SH-SY5Y (cell line): ENCODE results near the gene CA10.

ENCODE experiments used
- GATA2 ChIP-seq: IDR thresholded peaks from 2 replicates; pipeline ENCODE4 v1.6.1; 2011; ENCODE audit warnings: mild to moderate bottlenecking, low read depth, low read length
- GATA3 ChIP-seq: IDR thresholded peaks from 2 replicates; pipeline ENCODE4 v1.6.1; 2011; ENCODE audit warnings: low read depth, mild to moderate bottlenecking, low read length, moderate library complexity

CA10 gene

DNA sequence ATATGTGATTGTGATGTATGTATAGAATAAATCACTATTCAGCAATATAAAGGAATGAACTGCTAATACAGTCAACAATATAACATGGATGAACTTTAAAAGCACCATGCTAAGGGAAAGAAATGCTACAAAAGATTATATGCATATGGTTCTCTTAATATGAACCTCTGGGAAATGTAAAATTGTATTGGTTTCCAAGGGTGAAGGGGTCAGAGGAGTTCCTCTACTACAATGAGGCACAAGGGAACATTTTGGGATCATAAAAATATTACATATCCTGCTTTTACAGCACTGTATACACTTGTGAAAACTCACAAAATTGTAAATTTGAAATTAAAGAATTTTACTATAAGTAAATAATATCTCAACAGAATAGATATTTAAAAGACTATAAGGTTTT lies 111.4 kb downstream of the CA10 start:
- TF ChIP-seq GATA3 (no peak), GATA2 (no peak)

DNA sequence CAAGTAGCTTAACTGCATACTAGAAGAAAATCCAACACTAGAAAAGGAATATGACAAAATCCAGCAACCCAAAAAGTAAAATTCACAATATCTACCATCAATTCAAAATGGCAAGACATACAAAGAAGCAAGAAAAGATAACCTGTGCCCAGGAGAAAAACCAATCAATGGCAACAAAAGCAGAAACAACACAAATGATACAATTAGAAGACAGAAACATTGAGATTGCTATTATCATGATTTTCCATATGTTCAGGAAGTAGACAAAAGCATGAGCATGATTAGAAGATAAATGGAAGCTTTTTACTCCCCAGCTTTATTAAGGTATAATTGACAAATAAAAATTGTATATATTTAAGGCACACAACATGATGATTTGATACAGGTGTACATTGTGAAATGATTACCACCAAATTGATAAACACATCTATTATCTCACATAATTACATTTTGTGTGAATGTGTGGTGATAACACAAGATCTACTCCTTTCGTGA lies 117.3 kb downstream of the CA10 start:
- TF ChIP-seq GATA3 (peak; percentile 56; the same call in 1 of the 2 replicates), GATA2 (no peak)

- no peak for TF ChIP-seq GATA2
- no peak for TF ChIP-seq GATA3
Observed at GRCh38 chr17:52036416-52036815, 122.1 kb downstream of the CA10 start.

- TF ChIP-seq GATA3, result no peak
- no peak for TF ChIP-seq GATA2
Observed at GRCh38 chr17:52035336-52035915, 123.1 kb downstream of the CA10 start.

- TF ChIP-seq GATA2 (no peak), GATA3 (no peak)
Observed at GRCh38 chr17:52032454-52032853, 126.1 kb downstream of the CA10 start.

DNA sequence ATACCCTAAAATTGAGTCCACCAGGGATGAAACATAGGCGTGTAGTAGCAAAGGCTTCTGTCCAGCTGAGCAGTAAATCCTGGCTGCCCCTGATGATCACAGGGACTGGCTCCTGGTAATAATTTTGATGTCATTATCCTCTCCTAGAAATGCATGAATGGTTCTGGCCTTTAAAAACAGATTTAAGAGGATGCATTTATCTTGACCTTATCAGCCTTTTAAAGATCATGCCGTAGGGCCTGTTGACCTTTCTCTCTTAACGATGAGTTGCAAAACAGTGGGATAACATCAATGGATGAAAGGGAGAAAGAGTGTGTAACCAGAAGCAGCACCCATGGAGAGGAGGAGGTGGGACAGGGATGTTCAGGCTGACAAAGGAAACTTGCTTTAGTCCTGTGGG lies 128.5 kb downstream of the CA10 start:
- peak; percentile 90 for TF ChIP-seq GATA3
- TF ChIP-seq GATA2, result peak; percentile 81

- TF ChIP-seq GATA3 (no peak), GATA2 (no peak)
Observed at GRCh38 chr17:52027620-52028295, 130.8 kb downstream of the CA10 start.

GRCh38 chr17:52027081-52027480 lies 131.4 kb downstream of the CA10 start:
- TF ChIP-seq GATA3 (no peak), GATA2 (no peak)

DNA sequence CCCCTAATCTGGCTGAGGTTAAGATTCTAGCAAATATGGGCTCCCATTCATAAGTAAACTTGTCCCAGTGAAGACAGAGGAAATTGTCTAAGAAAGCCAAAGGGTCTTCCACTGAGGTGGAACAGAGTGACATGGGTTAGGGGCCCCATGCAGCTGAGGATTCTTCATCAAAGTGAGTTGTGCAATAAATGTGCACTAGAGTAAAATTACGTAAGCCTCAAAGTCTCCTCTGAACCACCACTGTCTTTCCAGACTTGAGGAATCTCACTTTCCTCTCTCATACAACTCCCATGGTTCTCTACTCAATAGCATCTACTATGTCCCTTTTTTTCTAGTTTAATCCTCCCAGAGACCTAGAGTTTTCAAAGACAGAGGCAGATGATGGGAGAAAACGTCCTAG lies 132.4 kb downstream of the CA10 start:
- TF ChIP-seq GATA2 (no peak), GATA3 (no peak)

GRCh38 chr17:52025236-52025635 lies 133.3 kb downstream of the CA10 start:
- TF ChIP-seq GATA3 (no peak), GATA2 (no peak)

DNA sequence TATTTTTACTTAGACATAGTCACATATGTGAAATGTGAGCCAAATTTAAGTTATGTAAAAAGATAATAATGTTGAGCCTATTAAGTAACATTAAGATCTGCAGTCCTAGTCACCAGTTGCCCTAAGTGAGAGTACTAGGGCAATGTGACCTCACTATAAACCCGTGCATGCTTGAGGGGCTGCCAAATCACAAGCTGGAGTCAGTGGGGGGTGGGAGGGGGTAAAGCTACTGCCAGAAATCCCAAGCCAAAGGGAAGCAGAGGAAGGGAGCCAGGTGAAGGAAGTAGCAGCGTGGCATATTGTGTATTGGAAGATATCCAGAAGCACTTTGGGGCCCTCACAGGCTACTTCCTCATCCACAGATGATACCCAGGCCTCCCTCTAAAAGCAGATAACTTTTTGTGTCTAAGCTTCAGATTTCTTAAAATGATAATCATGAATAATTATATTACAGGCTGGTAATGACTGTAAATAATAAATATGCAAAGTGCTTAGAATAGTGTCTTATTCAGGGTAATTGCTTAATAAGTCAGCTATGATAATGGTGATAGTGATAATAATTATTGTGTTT lies 134.1 kb downstream of the CA10 start:
- TF ChIP-seq GATA3, result no peak
- TF ChIP-seq GATA2, result no peak

- TF ChIP-seq GATA3 (no peak), GATA2 (no peak)
Observed at GRCh38 chr17:52011064-52011463, 147.4 kb downstream of the CA10 start.

DNA sequence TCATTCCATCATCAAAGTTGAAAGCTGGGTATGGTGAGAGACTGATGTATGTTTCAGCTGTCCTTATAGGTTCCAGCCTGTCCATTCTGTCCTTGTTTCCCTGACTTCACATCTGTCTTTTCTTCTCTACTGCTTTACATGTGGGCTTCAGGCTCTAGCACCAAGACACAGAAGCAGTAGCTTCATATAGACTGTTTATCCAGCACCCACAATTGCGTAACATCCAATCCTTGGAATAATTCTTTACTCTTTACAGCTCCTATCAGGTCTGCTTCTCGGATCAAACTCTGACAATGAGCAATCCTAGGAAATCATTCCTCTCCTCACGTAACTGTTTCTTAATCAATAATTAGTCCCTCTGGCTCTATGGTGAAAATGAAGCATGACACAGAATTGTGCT lies 158.9 kb downstream of the CA10 start:
- TF ChIP-seq GATA2 (no peak), GATA3 (no peak)

- no peak for TF ChIP-seq GATA2
Observed at GRCh38 chr17:51997723-51998122, 160.8 kb downstream of the CA10 start.

DNA sequence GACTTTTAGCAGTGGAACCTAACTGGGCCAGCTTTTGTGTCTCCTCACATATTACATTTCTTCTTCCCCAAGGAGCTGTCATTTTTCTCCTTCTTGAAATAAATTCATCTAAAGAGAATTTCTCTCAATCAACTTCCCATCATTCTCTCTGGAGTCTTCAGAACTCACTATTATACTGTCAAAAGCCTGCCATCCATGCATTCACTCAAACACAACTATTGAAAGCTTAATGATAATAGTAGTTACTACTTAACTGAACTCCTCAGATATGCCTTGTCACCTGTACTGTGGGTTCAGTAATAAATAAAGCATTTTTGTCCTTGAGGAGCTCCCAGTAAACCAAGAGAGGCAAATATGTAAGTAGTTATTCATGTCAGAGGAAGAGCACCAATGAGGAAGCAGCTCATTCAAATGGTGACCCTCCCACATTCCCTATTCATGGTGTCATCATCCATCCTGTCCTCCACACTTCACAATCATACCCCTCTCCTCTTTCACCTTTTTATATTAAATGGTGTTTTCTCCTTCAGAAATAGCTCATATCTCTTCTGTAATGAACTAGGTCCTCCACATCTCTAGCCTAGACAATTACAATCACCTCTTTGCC lies 162.6 kb downstream of the CA10 start:
- no peak for TF ChIP-seq GATA3
- no peak for TF ChIP-seq GATA2
